GM19438 (cell line): ENCODE results near the gene EXOC3L2.

Experiments used
- ATAC-seq: cut with Tn5 transposase; IDR thresholded peaks from one replicate; pipeline ENCODE4 v1.9.1; 2021; ENCODE audit warnings: low read depth; ENCODE audit not compliant: unreplicated experiment

The EXOC3L2 gene

GRCh38 chr19:45186509-45187334, 58.5 kb downstream of the EXOC3L2 start:
- ATAC-seq: no peak

DNA sequence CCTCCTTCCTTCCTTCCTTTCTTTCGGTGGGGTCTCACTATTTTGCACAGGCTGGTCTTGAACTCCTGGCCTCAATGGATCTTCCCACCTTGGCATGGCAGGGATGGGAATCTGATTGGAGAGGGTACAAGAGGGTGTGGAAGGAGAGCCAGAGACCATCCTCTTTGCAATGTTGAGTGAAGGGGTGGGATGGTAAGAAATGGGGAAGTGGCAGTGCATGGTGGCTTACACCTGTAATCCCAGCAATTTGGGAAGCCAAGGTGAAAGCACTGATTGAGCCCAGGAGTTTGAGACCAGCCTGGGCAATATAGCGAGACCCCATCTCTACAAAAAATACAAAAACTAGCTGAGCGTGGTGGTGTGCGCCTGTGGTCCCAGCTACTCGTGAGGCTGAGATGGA, 61.1 kb downstream of the EXOC3L2 start:
- no peak for ATAC-seq

DNA sequence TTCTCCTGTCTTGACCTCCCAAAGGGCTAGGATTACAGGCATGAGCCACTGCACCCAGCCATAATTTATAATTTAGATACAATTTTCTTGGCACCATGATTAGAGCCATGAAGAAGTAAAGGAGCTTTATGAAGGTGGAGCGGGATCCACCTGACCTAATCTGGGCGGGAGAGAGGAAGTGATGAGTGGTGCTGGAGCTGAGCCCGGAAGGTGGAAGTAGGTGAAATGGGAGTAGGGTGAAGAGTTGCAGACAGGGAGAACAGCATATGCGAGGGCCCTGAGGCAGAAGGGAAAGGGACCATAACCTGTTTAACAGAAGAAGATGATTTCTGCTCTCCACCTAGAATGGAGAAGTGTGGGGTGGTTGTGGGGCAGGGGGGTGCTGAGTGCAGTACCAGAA, 62.4 kb downstream of the EXOC3L2 start:
- ATAC-seq: no peak

DNA sequence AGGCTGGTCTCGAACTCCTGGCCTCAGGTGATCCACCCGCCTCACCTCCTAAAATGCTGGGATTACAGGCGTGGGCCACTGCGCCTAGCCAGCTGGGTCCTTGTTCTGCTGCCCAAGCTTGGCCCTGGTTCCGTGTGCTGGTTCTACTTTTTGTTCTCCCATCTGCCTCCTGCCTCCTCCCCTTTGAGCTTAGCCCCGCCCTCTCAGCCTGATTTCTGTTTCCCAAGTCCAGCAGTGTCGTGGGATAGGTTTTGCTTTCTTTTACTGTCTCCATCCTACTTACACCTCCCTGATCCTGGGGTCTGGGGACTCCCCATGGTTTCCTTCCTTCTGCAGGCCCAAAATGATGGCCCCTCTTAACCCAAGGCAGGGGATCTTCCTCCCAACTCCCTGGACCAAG, 64.3 kb downstream of the EXOC3L2 start:
- ATAC-seq: no peak

DNA sequence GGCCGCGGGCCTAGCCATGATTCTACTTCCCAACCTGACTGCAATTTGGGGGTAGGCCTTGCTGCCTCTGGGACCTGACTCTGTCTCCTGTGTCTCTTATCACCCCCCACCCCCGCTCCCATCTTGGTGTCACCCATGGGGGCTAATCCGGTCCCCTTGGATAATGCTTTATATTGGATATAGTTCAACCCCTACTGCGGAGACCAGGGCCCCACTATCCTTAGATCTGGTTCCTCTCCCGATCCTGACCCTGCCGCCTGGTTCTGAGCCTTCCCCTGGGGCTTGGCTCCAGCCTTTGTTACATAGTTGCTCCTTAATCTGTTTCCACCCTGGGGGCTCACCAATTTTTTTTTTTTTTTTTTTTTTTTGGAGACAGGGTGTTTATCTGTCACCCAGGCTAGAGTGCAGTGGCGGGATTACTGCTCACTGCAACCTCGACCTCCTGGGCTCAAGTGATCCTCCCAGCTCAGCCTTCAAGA, 65.3 kb downstream of the EXOC3L2 start:
- ATAC-seq: no peak

DNA sequence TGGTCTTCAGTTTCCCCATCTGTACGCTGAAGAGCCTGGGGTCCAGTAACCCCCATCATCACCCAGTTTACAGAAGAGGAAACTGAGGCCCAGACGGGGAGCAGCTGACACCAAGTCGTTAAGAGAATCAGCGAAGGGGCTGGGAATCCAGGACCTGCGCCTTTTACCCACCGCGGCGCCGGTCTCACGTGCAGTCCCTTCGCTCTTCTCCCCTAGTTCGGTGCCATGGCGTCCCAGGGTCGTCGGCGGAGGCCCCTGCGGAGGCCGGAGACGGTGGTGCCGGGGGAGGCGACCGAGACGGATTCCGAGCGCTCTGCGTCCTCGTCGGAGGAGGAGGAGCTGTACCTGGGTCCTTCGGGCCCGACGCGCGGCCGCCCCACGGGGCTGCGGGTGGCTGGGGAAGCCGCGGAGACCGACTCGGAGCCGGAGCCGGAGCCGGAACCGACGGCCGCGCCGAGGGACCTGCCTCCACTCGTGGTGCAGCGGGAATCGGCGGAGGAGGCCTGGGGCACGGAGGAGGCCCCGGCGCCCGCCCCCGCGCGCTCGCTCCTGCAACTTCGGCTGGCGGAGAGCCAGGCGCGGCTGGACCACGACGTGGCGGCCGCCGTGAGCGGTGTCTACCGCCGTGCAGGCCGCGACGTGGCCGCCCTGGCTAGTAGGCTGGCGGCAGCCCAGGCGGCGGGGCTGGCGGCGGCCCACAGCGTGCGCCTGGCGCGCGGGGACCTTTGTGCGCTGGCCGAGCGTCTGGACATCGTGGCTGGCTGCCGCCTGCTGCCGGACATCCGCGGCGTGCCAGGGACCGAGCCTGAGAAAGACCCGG, 65.9 kb downstream of the EXOC3L2 start:
- no peak for ATAC-seq

GRCh38 chr19:45178262-45179071, 66.7 kb downstream of the EXOC3L2 start, which contains the start of gene BLOC1S3:
Gene BLOC1S3, plus strand, starts transcription at chr19:45178784. Its CDS starts 513 bp downstream, at chr19:45179297.
- peak; percentile 83 for ATAC-seq

GRCh38 chr19:45177817-45178261, 67.4 kb downstream of the EXOC3L2 start, which contains the start of gene TRAPPC6A:
Gene TRAPPC6A, minus strand, starts transcription at chr19:45178237. Its CDS starts 19 bp downstream, at chr19:45178218.
- no peak for ATAC-seq

- ATAC-seq: no peak
Measured at GRCh38 chr19:45175515-45176345, 69.5 kb downstream of the EXOC3L2 start.

GRCh38 chr19:45173816-45174215, 71.4 kb downstream of the EXOC3L2 start:
- no peak for ATAC-seq

DNA sequence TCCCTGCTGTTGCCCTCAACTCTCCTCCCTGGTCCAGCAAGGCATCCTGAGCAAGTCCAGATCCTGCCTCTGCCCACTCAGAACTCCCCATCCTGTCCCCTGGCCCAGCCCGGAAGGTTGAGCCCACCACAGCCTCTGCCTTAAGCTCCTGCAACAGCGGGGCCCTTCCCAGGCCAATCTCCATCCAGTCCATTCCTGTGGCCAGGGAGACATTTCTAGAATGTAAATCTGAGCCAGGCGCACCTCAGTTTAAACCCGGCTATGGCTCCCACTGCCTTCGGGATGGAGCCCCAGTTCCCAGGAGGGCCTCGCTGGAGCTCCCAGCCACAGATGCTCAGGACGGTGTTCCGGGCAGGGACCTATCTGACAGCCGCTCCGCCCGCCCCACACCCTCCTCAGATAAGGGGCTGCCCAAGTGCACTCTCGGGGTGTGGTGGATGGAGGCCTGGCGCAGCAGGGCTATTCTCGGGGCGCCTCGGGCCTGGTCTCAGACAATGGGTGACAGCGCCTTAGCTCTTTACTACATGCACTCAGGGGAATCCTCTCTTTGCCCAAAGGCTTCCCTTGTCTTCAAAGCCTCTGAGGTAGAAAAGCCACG, 72.5 kb downstream of the EXOC3L2 start:
- ATAC-seq: no peak

DNA sequence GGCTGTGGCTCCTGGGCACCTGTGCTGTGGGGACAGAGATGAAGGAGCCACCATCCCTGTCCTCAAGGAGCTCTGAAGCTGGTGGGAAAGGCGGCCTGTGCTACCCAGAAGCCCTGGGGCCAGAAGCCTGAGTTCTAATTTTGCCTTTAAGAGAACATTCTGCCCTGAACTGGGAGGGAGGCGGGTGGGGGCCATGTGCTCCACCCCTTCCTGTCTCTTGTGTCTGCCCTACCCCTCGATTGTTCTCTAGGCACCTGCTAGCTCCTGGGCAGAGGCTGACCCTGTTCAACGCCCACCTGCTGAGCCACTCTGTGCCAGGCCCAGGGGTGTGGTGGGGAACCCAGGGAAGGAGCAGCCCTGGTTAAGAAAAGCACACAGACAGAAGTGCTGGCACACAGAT, 73.0 kb downstream of the EXOC3L2 start:
- ATAC-seq: no peak

GRCh38 chr19:45171211-45171623, 74.0 kb downstream of the EXOC3L2 start:
- ATAC-seq: no peak

DNA sequence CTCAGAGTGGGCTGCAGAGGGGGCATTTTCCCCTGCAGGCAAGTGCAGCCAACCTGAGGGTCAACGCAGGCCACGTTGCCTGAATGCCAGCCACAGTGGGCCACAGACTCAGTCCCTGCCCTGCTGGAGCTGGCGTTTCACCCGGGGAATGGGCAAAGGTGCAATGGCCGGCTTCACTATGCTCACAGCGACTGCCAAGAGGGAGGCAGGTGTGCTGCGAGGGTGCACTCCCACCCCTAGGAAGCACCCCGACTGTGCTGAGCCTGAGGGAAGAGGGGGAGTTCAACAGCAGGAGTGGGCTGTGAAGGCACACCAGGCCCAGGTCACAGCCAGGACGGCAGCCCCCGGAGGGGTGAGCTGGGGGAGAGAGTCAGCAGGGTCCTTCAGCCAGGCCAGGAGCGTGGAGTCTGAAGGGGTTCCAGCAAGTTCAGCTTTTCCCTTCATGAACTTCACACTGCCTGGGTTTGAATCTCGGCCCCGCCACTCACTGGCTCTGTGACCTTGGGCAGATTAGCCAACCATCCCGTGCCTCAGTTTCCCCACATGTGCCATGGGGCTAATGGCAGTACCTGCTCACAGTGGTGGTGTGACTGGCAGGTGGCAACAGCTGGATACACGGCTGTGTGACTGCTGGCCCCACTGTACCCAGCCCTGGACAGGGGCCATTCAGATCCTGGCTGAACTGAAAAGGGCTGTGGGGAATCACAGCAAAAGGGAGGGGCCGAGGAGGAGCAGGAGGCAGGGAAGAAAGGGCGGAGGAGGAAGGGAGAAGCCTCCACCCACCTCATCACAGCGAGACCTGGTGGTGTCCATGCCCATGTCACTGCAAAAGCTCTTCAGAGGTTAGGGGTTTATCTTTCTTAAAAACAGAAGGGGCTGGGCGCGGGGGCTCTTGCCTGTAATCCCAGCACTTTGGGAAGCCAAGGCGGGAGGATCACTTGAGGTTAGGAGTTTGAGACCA, 74.8 kb downstream of the EXOC3L2 start:
- no peak for ATAC-seq

GRCh38 chr19:45169602-45170001, 75.6 kb downstream of the EXOC3L2 start:
- ATAC-seq: no peak

GRCh38 chr19:45168767-45169351, 76.3 kb downstream of the EXOC3L2 start:
- no peak for ATAC-seq

DNA sequence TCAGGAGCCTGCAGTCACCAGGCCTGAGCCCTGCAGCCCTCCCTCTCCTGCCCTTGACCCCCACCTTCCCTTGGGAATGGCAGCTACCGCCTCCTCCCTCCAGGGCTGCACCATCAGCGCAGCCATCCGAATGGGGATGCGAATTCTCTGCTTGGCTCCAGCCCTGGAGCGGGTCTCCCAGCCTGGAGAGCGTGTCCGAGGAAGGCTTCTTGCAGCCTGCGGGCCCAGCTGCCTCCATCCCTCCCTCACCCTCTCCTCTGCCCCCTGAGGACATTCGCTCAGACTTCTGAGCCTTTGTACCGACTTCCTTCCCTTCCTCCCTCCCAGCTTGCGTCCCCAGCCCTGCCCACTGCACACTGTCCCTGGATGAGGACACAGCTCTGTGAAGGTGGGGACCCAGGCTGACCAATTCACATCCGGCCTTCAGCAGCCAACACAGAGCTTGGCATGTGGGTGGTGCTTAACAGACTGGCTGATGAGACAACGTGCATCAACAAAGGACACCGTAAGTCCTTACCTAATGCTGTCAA, 78.4 kb downstream of the EXOC3L2 start:
- ATAC-seq: no peak
